ENCODE measurements around the gene PDCD6IP.

The PDCD6IP gene

GRCh38 chr3:33803252-33803651 is 4.8 kb downstream of the PDCD6IP start:
- Histone ChIP-seq H3K9me3 (ENCODE audit: control insufficient read depth, low read length) (no peaks in the 10 kb centered on the region), H3K9ac (ENCODE audit: low read length) (no peak overlapping the region), H3K4me1 (ENCODE audit: control insufficient read depth, insufficient read depth, low read length) (peaks cover 46% of the 10 kb centered on the region)

GRCh38 chr3:33803894-33804526 is 5.6 kb downstream of the PDCD6IP start:
- no peaks in the 10 kb centered on the region for H3K9me3 ChIP-seq (ENCODE audit: control insufficient read depth, low read length)
- peaks cover 46% of the 10 kb centered on the region for H3K4me1 ChIP-seq (ENCODE audit: control insufficient read depth, insufficient read depth, low read length)
- no peak overlapping the region for H3K4me3 ChIP-seq (ENCODE audit: low read length)
- H3K9ac ChIP-seq (ENCODE audit: low read length), result no peak overlapping the region
- no peaks in the 10 kb centered on the region for H3K27me3 ChIP-seq (ENCODE audit: control insufficient read depth, insufficient read depth, low read length)
- no peaks in the 10 kb centered on the region for H3K36me3 ChIP-seq (ENCODE audit: control insufficient read depth, insufficient read depth, low read length)

More at GRCh38 chr3:33803252-33803651, 4.8 kb downstream of the PDCD6IP start:
- no peak overlapping the region for H3K4me3 ChIP-seq (ENCODE audit: low read length)
- no peaks in the 10 kb centered on the region for H3K36me3 ChIP-seq (ENCODE audit: control insufficient read depth, insufficient read depth, low read length)
- no peaks in the 10 kb centered on the region for H3K27me3 ChIP-seq (ENCODE audit: control insufficient read depth, insufficient read depth, low read length)

GRCh38 chr3:33807191-33807590 is 8.8 kb downstream of the PDCD6IP start:
- Histone ChIP-seq H3K4me1 (ENCODE audit: control insufficient read depth, insufficient read depth, low read length) (peaks cover 35% of the 10 kb centered on the region), H3K9ac (ENCODE audit: low read length) (no peak overlapping the region), H3K27me3 (ENCODE audit: control insufficient read depth, insufficient read depth, low read length) (no peaks in the 10 kb centered on the region), H3K36me3 (ENCODE audit: control insufficient read depth, insufficient read depth, low read length) (no peaks in the 10 kb centered on the region), H3K4me3 (ENCODE audit: low read length) (peak overlapping the region; percentile 3), H3K9me3 (ENCODE audit: control insufficient read depth, low read length) (no peaks in the 10 kb centered on the region)

GRCh38 chr3:33808559-33808958 is 10.1 kb downstream of the PDCD6IP start:
- H3K4me1 ChIP-seq (ENCODE audit: control insufficient read depth, insufficient read depth, low read length), result peaks cover 31% of the 10 kb centered on the region
- no peaks in the 10 kb centered on the region for H3K36me3 ChIP-seq (ENCODE audit: control insufficient read depth, insufficient read depth, low read length)

GRCh38 chr3:33810545-33810944 is 12.1 kb downstream of the PDCD6IP start:
- peaks cover 31% of the 10 kb centered on the region for H3K4me1 ChIP-seq (ENCODE audit: control insufficient read depth, insufficient read depth, low read length)

More at GRCh38 chr3:33808559-33808958, 10.1 kb downstream of the PDCD6IP start:
- Histone ChIP-seq H3K27me3 (ENCODE audit: control insufficient read depth, insufficient read depth, low read length) (no peaks in the 10 kb centered on the region), H3K4me3 (ENCODE audit: low read length) (no peak overlapping the region), H3K9ac (ENCODE audit: low read length) (no peak overlapping the region), H3K9me3 (ENCODE audit: control insufficient read depth, low read length) (no peaks in the 10 kb centered on the region)

GRCh38 chr3:33821989-33822388 is 23.6 kb downstream of the PDCD6IP start:
- no peak overlapping the region for H3K4me3 ChIP-seq (ENCODE audit: low read length)
- no peaks in the 10 kb centered on the region for H3K36me3 ChIP-seq (ENCODE audit: control insufficient read depth, insufficient read depth, low read length)
- no peak overlapping the region for H3K9ac ChIP-seq (ENCODE audit: low read length)
- H3K4me1 ChIP-seq (ENCODE audit: control insufficient read depth, insufficient read depth, low read length), result no peaks in the 10 kb centered on the region
- no peaks in the 10 kb centered on the region for H3K27me3 ChIP-seq (ENCODE audit: control insufficient read depth, insufficient read depth, low read length)
- H3K9me3 ChIP-seq (ENCODE audit: control insufficient read depth, low read length), result no peaks in the 10 kb centered on the region

More at GRCh38 chr3:33810545-33810944, 12.1 kb downstream of the PDCD6IP start:
- no peaks in the 10 kb centered on the region for H3K36me3 ChIP-seq (ENCODE audit: control insufficient read depth, insufficient read depth, low read length)
- no peaks in the 10 kb centered on the region for H3K27me3 ChIP-seq (ENCODE audit: control insufficient read depth, insufficient read depth, low read length)
- no peak overlapping the region for H3K9ac ChIP-seq (ENCODE audit: low read length)
- H3K9me3 ChIP-seq (ENCODE audit: control insufficient read depth, low read length), result no peaks in the 10 kb centered on the region
- no peak overlapping the region for H3K4me3 ChIP-seq (ENCODE audit: low read length)

- H3K4me3 ChIP-seq (ENCODE audit: low read length), result no peak overlapping the region
- no peaks in the 10 kb centered on the region for H3K9me3 ChIP-seq (ENCODE audit: control insufficient read depth, low read length)
- no peaks in the 10 kb centered on the region for H3K4me1 ChIP-seq (ENCODE audit: control insufficient read depth, insufficient read depth, low read length)
- no peak overlapping the region for H3K9ac ChIP-seq (ENCODE audit: low read length)
- no peaks in the 10 kb centered on the region for H3K27me3 ChIP-seq (ENCODE audit: control insufficient read depth, insufficient read depth, low read length)
- H3K36me3 ChIP-seq (ENCODE audit: control insufficient read depth, insufficient read depth, low read length), result no peaks in the 10 kb centered on the region
Measured at GRCh38 chr3:33823821-33824220, 25.4 kb downstream of the PDCD6IP start.

GRCh38 chr3:33825111-33825510 is 26.7 kb downstream of the PDCD6IP start:
- no peaks in the 10 kb centered on the region for H3K9me3 ChIP-seq (ENCODE audit: control insufficient read depth, low read length)
- H3K9ac ChIP-seq (ENCODE audit: low read length), result no peak overlapping the region
- no peaks in the 10 kb centered on the region for H3K4me1 ChIP-seq (ENCODE audit: control insufficient read depth, insufficient read depth, low read length)
- no peak overlapping the region for H3K4me3 ChIP-seq (ENCODE audit: low read length)
- H3K27me3 ChIP-seq (ENCODE audit: control insufficient read depth, insufficient read depth, low read length), result no peaks in the 10 kb centered on the region
- no peaks in the 10 kb centered on the region for H3K36me3 ChIP-seq (ENCODE audit: control insufficient read depth, insufficient read depth, low read length)

GRCh38 chr3:33826206-33826605 is 27.8 kb downstream of the PDCD6IP start:
- Histone ChIP-seq H3K27me3 (ENCODE audit: control insufficient read depth, insufficient read depth, low read length) (no peaks in the 10 kb centered on the region), H3K9me3 (ENCODE audit: control insufficient read depth, low read length) (no peaks in the 10 kb centered on the region), H3K4me3 (ENCODE audit: low read length) (no peak overlapping the region), H3K4me1 (ENCODE audit: control insufficient read depth, insufficient read depth, low read length) (no peaks in the 10 kb centered on the region), H3K9ac (ENCODE audit: low read length) (no peak overlapping the region), H3K36me3 (ENCODE audit: control insufficient read depth, insufficient read depth, low read length) (no peaks in the 10 kb centered on the region)

GRCh38 chr3:33826688-33827087 is 28.3 kb downstream of the PDCD6IP start:
- no peaks in the 10 kb centered on the region for H3K27me3 ChIP-seq (ENCODE audit: control insufficient read depth, insufficient read depth, low read length)
- no peaks in the 10 kb centered on the region for H3K36me3 ChIP-seq (ENCODE audit: control insufficient read depth, insufficient read depth, low read length)
- H3K9me3 ChIP-seq (ENCODE audit: control insufficient read depth, low read length), result no peaks in the 10 kb centered on the region
- no peaks in the 10 kb centered on the region for H3K4me1 ChIP-seq (ENCODE audit: control insufficient read depth, insufficient read depth, low read length)
- no peak overlapping the region for H3K9ac ChIP-seq (ENCODE audit: low read length)
- no peak overlapping the region for H3K4me3 ChIP-seq (ENCODE audit: low read length)

GRCh38 chr3:33829720-33830119 is 31.3 kb downstream of the PDCD6IP start:
- Histone ChIP-seq H3K9ac (ENCODE audit: low read length) (no peak overlapping the region), H3K36me3 (ENCODE audit: control insufficient read depth, insufficient read depth, low read length) (no peaks in the 10 kb centered on the region), H3K4me1 (ENCODE audit: control insufficient read depth, insufficient read depth, low read length) (no peaks in the 10 kb centered on the region), H3K4me3 (ENCODE audit: low read length) (no peak overlapping the region), H3K9me3 (ENCODE audit: control insufficient read depth, low read length) (no peaks in the 10 kb centered on the region), H3K27me3 (ENCODE audit: control insufficient read depth, insufficient read depth, low read length) (no peaks in the 10 kb centered on the region)

- Histone ChIP-seq H3K4me3 (ENCODE audit: low read length) (no peak overlapping the region), H3K36me3 (ENCODE audit: control insufficient read depth, insufficient read depth, low read length) (peaks cover 3% of the 10 kb centered on the region), H3K4me1 (ENCODE audit: control insufficient read depth, insufficient read depth, low read length) (no peaks in the 10 kb centered on the region), H3K9ac (ENCODE audit: low read length) (no peak overlapping the region), H3K27me3 (ENCODE audit: control insufficient read depth, insufficient read depth, low read length) (no peaks in the 10 kb centered on the region), H3K9me3 (ENCODE audit: control insufficient read depth, low read length) (no peaks in the 10 kb centered on the region)
Measured at GRCh38 chr3:33831053-33831452, 32.6 kb downstream of the PDCD6IP start.

Data from mucosa of stomach (tissue), 1 donor.